Mucosa of stomach (tissue), 1 donor: ENCODE measurements around the gene MYH9.
A peak's percentile ranks its signal among the peaks of the same experiment; 100 is the strongest.
"Not testable (repeated sequence)": the region's sequence is repeated elsewhere in the genome, so short reads cannot be mapped to it uniquely, and the experiment has no call there.

Experiments
- H3K27me3 ChIP-seq: one replicate; pipeline ENCODE4 v1.7.0; 2013; ENCODE audit warnings: mild to moderate bottlenecking, low read length; ENCODE audit not compliant: control insufficient read depth, insufficient read depth
- H3K36me3 ChIP-seq: one replicate; pipeline ENCODE4 v1.7.0; 2013; ENCODE audit warnings: low read length; ENCODE audit not compliant: control insufficient read depth, insufficient read depth
- H3K4me1 ChIP-seq: one replicate; pipeline ENCODE4 v1.7.0; 2013; ENCODE audit warnings: mild to moderate bottlenecking, low read length; ENCODE audit not compliant: control insufficient read depth, insufficient read depth
- H3K4me3 ChIP-seq: one replicate; pipeline ENCODE4 v1.7.0; 2013; ENCODE audit warnings: low read length
- H3K9ac ChIP-seq: one replicate; pipeline ENCODE4 v1.7.0; 2013; ENCODE audit warnings: mild to moderate bottlenecking, low read length, moderate library complexity
- H3K9me3 ChIP-seq: one replicate; pipeline ENCODE4 v1.7.0; 2013; ENCODE audit warnings: mild to moderate bottlenecking, low read length, moderate library complexity; ENCODE audit not compliant: control insufficient read depth
- donor health status: Pancreatic carcinoma.

MYH9 gene

DNA sequence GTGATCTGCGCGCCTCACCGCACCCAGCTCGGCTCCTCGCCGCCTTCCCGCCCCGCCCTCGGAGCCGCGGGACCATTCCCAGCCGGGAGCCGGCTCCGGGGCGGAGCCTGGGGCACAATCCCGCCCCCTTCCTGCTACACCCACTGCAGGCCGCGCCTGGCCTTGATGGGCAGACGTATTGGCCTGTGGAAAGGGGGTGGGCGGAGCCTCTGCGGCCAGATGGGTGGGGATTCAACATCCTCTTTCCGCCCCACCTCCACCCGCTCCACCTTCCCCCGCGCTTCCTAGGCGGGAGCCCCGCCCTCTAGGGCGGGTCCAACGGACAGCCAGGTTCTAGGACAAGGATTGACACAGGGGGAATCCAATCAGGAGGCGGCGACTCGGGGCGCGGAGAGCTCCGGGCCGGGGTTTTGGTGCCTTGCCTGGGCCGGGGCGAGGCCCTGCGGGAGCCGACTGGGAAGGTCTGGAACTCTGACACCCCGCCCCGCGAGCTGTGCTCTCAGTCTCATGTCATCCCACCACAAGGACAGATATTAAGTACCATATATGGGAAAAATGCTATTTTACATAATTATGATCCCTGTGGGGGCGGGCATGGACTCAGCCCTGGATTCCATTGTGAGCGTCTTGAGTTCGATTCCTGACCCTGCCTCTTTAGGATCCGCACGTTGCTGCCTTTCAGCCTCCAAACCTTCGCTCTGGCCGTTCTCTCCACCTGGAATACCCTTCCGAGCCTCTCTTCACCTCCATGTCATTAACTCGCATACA, at the start of gene MYH9:
MYH9 (minus strand) TSS at position 9 of the 768 bp plus-strand sequence. CDS start 38,731 bp downstream, outside the sequence.
- Histone ChIP-seq H3K4me1 (peaks cover 36% of the 10 kb centered on the region), H3K4me3 (peak within 1 kb of the TSS; percentile 72), H3K36me3 (no peaks in the 10 kb centered on the region), H3K9ac (peak within 1 kb of the TSS; percentile 95), H3K9me3 (no peaks in the 10 kb centered on the region), H3K27me3 (no peaks in the 10 kb centered on the region)

DNA sequence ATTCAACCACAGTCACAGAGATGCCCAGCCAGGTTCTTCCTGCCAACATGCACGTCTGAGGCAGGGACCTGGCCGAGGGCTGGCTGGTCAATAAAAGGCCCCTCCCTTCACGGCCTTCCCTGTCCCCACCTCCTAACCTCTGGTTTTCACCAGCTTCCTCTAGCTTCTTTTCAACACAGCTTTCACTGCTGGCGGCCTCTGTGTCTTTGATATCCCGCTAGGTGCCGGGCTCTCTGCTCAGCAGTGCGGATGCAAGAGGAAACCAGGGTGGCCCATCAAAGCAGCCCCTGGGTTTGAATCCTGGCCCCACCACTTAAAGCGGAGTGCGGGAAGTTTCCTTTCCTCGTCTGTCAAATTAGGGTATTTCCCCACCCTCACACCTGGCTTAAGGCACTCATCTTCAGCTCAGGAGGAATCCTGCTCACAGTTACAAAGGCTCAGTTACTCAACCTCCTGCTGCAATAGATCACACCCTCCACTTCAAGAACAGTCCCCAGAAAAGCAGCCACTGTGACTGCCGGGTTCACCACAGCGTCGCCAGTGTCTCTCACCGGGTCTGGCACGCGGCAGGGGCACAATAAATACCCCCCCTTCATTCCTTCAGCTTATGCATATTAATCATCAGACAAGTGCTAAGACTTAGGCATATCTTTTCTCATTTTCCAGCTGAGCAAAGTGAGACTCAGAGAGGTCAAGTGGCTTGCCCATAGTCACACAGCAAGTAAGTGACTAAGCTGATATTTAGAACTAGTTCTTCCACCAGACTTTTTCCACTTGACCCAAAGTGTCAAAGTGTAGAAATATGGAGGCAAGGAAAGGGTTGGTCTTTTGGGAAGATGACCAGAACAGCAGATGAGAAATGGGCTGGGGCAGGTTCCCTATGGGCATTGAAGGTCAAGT, 48.0 kb upstream of the MYH9 start:
- peaks cover 39% of the 10 kb centered on the region for H3K4me1 ChIP-seq
- H3K9me3 ChIP-seq = no peaks in the 10 kb centered on the region
- no peaks in the 10 kb centered on the region for H3K27me3 ChIP-seq
- no peak overlapping the region for H3K4me3 ChIP-seq
- H3K9ac ChIP-seq = peak overlapping the region; percentile 38
- no peaks in the 10 kb centered on the region for H3K36me3 ChIP-seq

DNA sequence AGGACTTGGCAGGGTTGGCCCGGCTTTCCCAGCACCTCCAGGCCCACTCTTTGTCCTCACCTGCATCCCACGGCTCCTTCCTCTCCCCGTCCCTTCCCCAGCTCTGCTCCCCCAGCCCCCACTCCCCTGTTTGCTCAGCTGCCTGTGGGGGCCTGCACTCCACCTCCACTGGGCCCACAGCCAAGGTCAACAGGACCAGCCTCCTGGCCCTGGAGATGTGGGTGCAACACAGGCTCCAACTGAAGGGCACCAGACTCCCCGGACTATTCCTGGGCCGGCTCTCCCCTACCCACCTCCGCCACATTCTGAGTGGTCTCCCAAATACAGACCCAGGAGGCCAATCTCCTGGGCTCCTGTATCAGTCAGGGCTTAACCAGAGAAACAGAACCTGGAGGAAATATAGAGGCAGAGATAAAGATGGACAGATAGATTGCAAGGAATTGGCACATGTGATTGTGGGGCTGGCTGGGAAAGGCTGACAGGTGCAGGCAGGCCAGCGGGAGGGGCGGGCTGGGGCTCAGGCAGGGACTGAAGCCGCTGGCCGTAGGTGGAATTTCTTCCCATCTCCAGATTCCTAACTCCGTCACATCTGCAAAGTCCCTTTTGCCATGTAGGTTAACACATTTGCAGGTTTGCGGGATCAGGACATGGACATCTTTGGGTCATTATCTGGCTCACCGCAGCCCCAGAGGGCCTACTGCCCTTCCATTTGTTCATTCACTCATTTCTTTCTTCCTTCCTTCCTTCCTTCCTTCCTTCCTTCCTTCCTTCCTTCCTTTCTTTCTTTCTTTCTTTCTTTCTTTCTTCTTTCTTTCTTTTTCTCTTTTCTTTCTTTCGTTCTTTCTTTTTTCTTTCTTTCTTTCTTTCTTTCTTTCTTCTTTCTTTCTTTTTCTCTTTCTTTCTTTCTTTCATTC, 45.8 kb upstream of the MYH9 start:
- Histone ChIP-seq H3K9ac (peak overlapping the region; percentile 39), H3K27me3 (no peaks in the 10 kb centered on the region), H3K9me3 (no peaks in the 10 kb centered on the region), H3K4me1 (peaks cover 39% of the 10 kb centered on the region), H3K36me3 (no peaks in the 10 kb centered on the region), H3K4me3 (no peak overlapping the region)

DNA sequence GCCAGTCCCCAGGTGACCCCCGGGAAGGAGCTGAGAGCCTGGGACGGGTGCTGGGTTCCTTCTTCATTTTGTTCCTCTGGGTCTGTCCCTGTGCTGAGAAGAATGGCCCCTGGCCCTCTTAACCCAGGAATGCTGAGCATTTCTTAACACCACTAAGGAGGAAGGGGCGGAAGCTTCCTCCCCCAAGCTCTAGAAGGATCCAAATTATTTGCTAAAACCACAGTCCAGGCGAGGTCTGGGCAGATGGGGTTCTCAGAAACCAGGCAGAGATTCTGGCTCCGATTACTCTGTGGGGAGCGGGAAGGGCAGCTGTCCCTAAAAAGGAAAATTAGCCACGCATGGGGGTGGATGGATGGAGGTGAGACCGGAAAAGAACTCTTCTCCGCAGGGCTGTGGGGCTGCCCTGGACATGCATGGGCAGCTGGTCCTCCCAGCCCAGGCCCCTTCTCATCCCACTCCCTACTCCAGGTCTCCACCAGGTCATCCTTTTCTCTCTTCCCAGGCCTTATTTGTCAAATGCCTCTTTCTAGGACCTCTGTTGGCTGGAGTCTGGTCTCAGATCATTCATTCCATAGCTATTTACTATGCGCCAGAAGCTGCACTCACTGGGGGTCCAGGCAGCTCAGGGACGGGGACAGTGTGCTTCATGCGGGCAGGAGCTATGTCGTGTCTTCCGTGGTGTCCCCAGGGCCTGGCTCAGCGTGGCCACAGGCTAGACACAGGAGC, 45.0 kb upstream of the MYH9 start:
- H3K4me3 ChIP-seq = no peak overlapping the region
- no peaks in the 10 kb centered on the region for H3K27me3 ChIP-seq
- no peaks in the 10 kb centered on the region for H3K36me3 ChIP-seq
- H3K9ac ChIP-seq = peak overlapping the region; percentile 39
- H3K9me3 ChIP-seq = no peaks in the 10 kb centered on the region
- H3K4me1 ChIP-seq = peaks cover 39% of the 10 kb centered on the region

DNA sequence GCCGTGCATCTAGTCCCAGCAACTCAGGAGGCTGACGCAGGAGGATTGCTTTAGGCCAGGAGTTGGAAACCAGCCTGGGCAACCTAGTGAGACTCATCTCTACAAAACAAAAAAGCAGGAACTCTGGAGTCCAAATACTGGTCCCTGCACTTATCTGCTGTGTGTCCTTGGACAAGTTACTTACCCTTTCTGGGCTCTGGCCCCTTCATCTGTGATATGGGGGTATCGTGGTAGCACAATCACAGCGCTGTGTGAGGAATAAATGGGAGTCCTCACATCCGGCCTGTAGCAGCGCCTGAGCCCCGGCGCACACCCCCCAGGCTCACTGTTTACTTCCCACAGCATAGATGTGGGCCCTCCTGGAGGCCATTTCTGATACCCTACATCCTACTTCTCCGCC, 44.2 kb upstream of the MYH9 start:
- Histone ChIP-seq H3K36me3 (no peaks in the 10 kb centered on the region), H3K9me3 (no peaks in the 10 kb centered on the region), H3K9ac (no peak overlapping the region), H3K27me3 (no peaks in the 10 kb centered on the region), H3K4me1 (peaks cover 39% of the 10 kb centered on the region), H3K4me3 (no peak overlapping the region)

DNA sequence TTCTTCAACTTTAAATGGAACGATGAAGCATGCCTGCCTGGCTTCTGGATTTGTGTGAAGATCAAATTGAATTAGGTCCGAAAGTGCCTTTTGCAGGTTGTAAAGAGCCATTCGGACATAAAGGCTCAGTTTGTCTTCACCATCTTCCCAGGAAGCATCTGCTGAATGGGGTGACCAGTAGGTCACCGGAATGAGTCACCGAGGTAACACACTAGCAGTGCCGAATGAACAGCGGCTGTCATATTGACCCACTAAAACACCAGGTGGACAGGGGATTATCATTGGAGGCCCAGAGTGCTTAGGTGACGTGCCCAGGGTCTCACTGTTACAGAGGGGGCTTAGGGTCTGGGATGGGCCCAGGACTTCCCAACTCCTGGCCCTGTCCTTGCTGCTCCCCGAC, 43.1 kb upstream of the MYH9 start:
- H3K9me3 ChIP-seq = no peaks in the 10 kb centered on the region
- H3K4me1 ChIP-seq = peaks cover 37% of the 10 kb centered on the region
- H3K4me3 ChIP-seq = no peak overlapping the region
- no peaks in the 10 kb centered on the region for H3K36me3 ChIP-seq
- no peak overlapping the region for H3K9ac ChIP-seq
- no peaks in the 10 kb centered on the region for H3K27me3 ChIP-seq

DNA sequence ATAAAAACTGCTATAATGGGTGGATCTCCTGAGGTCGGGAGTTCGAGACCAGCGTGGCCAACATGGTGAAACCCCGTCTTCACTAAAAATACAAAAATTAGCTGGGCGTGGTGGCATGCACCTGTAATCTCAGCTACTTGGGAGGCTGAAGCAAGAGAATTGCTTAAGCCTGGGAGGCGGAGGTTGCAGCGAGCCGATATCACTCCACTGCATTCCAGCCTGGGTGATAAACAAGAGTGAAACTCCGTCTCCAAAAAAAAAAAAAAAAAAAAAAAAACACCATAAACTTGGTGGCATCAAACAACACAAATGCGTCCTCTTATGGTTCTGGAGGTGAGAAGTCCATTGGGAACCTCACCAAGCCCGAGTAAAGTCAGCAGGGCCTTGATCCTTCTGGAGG, 40.2 kb upstream of the MYH9 start:
- not testable (repeated sequence) for H3K36me3 ChIP-seq, H3K9me3 ChIP-seq, H3K27me3 ChIP-seq, H3K9ac ChIP-seq, H3K4me1 ChIP-seq, H3K4me3 ChIP-seq

DNA sequence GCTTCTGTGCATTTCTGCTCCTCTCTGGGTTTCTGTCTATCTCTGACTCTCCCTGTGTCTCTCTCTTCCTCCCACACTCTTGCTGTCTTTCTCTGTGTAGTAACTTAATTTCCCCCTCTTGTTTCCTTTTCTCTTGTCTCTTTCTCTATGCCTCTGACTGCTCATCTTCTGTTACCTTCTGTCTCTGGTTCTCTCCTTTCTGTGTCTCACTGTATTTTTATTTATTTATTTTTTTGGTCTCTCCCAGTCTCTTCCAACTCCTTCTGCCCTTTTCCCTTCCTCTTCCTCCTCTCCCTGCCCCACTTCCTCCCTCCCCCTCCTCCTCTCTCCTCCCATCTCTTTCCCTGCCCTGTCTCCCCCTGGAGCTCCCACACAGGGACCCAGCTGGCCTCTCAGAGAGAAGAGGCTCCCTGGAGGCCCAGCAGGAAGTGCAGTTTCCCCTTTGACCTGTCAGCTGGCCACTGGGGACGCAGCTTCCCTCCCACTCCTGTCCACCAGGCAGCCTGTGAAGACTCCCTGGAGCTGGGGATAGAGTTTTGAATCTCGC, 38.3 kb upstream of the MYH9 start:
- Histone ChIP-seq H3K9me3 (no peaks in the 10 kb centered on the region), H3K27me3 (no peaks in the 10 kb centered on the region), H3K4me1 (peaks cover 12% of the 10 kb centered on the region), H3K9ac (peak overlapping the region; percentile 38), H3K36me3 (no peaks in the 10 kb centered on the region), H3K4me3 (no peak overlapping the region)

DNA sequence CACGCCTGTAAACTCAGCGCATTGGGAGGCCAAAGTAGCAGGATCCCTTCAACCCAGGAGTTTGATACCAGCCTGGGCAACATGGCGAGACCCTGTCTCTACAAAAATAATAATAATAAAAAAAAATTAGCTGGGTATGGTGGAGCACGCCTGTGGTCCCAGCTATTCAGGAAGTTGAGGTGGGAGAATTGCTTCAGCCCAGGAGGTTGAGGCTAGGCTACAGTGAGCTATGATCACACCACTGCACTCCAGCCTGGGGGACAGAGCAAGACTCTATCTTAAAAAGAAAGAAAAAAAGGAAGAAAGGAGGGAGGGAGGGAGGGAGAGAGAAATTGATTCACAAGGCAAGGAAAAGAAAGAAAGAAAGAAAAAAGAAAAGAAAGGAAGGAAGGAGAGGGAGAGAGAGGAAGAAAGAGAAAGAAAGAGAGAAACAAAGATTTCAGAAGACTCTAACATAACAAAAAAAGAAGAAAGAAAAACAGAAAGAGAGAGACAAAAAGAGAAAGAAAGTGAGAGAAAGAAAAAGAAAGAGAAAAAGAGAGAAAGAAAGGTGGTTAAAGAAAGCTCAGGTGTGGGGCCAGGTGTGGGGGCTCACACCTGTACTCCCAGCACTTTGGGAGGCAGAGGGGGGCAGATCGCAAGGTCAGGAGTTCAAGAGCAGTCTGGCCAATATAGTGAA, 37.3 kb upstream of the MYH9 start:
- no peaks in the 10 kb centered on the region for H3K9me3 ChIP-seq
- H3K4me3 ChIP-seq = no peak overlapping the region
- no peaks in the 10 kb centered on the region for H3K27me3 ChIP-seq
- H3K36me3 ChIP-seq = no peaks in the 10 kb centered on the region
- H3K9ac ChIP-seq = no peak overlapping the region
- peaks cover 17% of the 10 kb centered on the region for H3K4me1 ChIP-seq

DNA sequence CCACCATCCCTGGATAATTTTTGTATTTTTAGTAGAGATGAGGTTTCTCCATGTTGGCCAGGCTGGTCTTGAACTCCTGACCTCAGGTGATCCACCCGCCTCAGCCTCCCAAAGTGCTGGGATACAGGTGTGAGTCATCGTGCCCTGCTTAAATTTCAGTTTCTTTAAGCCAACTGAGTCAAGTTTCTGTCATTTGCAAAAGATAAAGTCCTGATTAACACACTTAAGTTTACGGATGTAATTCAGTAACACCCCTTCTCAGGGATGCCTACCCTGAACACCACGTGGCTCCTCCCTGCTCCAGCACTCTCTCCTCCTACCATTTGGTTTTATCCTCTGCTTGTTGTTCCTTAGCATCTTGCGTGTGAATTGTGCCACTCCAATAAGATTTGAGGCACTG, 36.7 kb upstream of the MYH9 start:
- not testable (repeated sequence) for H3K36me3 ChIP-seq, H3K27me3 ChIP-seq, H3K9me3 ChIP-seq, H3K9ac ChIP-seq, H3K4me3 ChIP-seq
- H3K4me1 ChIP-seq = peaks cover 22% of the 10 kb centered on the region
